GM20431 (cell line): ENCODE results near the gene PIGZ.

Experiments
- in situ Hi-C: fragments of 300-500 bp; cut with MseI, MboI; formaldehyde crosslinking; loops from one replicate; pipeline ENCODE4 v1.15.0; 2020; ENCODE audit warnings: low sequenced_read_pairs; ENCODE audit not compliant: unreplicated experiment

Gene PIGZ

DNA sequence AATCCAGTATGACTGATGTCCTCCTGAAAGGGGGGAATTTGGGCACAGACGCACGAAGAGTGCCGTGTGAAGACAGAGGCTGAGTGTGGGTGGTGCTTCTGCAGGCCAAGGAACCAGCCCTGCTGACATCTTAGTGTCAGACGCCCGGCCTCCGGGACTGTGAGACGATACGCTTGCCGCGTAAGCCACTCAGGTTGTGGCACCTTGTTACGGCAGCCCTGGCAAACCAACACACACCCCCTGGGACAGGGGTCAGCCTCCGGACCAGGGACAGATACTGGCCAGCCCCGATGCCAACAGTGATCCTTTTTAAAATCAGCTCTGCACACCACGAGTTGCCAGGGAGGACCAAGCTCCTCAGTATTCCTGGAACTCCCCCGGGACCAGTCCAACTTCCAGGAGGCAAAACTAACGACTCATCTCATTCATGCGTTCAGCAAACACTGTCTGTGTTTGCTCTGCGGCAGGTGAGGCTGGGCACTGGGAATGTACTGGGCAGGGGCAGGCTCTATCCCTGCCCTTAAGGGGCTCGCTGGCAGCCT, 21.2 kb upstream of the PIGZ start:
- in situ Hi-C loops, result loop anchor here (25.0 kb wide), 1 partner anchor 523 kb away; no protein-coding TSS in a partner anchor

DNA sequence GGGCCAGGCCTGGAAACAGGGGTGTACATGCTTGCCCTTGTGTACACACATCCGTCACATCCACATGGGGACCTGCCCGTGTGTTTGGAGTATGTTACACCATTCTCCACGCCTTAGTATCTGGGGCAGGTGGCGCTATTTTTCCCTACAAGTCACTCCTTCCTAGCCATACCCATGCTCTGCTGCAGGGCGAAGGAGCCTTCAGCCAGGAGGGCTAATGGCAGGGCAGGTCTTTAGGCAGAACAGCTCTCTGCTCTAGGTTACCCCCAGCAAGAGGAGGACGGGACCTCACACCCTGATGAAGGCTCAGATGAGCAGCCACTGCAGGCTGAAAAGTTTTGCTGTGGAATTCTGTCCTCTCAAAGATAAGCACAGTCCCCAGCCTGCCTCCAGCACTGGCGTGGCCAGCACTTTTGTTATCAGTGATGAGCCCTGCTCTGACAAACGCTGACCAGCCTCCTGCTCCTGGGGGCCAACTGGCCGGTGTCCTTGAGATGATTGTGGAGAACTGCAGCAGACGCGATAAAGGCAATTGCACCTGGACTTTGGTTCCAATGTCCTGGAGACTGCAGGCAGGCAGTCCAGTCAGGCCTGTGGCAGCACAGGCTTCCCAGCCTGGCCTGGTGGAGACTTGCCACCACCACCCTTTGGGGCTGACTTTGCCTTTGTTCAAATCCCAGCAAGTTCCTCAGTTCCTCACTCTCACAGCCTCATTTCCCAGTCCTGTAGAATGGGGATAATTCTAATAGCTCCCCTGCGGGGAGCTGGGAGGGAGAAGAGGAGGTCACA, 19.8 kb upstream of the PIGZ start:
- in situ Hi-C loops, result loop anchor here (25.0 kb wide), 1 partner anchor 524 kb away; no protein-coding TSS in a partner anchor

- in situ Hi-C loops, result loop anchor here (25.0 kb wide), 1 partner anchor 525 kb away; no protein-coding TSS in a partner anchor
These were observed 18.4 kb upstream of the PIGZ start for GRCh38 chr3:196987022-196987421.

DNA sequence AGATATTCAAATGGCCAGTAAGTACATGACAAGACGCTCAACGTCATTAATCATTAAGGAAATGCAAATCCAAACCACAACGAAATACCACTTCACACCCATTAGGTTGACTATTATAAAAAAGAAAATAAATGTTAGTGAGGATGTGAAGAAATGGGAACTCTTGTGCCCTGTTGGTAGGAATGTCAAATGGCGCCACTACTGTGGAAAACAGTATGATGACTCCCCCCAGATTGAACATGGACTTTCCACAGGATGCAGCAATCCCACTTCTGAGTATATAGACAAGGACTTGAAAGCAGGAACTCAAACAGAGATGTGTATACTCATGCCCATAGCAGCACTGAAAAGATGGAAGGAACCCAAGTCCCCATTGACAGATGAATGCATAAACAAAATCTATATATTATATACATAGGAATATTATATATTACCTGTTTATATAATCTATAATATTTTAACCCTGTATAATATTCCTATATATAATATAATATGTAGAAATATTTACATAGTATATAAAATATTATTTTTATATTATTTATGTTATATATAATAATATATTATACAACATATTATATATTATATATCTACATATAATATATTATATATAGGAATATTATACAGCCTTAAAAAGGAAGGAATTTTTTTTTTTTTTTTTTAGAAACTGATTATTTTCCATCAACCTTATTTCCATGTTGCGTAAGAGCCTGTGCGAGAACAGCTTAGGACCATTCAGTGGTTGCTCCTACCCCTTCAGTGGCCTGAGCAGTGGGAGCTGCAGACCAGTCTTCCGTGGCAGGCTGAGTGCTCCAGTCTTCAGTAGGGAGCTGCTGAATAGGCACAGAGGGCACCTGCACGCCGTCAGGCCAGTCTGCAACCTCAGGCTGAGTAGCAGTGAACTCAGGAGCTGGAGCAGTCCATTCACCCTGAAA, 17.6 kb upstream of the PIGZ start:
- in situ Hi-C loops, result loop anchor here (25.0 kb wide), 1 partner anchor 526 kb away; no protein-coding TSS in a partner anchor

DNA sequence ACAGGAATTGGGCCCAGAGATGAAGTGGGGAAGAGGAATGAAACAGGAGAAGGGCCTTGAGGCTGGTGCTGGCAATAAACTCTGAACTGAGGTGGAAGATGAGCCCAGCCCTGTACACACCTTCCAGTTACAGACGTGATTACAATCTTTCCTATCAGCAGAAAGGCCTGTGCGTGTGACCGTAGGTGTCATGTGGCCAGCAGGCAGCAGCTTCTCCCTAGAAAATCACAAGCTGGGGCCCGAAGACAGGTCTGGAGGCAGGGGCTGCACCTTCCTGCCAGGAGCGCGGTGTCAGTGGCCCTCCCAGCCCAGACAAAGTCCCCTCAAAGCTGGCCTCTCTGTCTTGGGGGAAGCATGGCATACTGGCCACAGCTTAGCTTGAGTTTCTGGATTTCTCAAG, 16.7 kb upstream of the PIGZ start:
- in situ Hi-C loops, result loop anchor here (25.0 kb wide), 1 partner anchor 527 kb away; no protein-coding TSS in a partner anchor

DNA sequence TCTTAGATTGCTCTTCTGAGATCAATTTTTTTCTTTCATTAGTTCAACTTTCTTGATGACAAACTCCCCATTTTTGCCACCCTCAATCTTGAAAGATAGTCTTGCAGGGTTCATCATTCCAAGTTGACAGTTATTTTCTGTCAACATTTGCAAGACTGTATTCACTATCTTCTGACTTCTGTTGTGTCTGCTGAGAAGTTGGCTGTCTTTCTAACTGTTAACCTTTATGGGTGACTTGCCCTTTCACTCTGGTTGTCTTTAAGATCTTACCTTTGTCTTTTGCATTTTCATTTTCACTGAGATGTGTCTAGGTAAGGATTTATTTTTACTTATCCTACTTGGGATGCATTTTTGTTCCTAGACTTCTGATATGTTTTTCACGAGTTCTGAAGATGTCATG, 14.6 kb upstream of the PIGZ start:
- in situ Hi-C loops, result loop anchor here (25.0 kb wide), 1 partner anchor 529 kb away; no protein-coding TSS in a partner anchor

DNA sequence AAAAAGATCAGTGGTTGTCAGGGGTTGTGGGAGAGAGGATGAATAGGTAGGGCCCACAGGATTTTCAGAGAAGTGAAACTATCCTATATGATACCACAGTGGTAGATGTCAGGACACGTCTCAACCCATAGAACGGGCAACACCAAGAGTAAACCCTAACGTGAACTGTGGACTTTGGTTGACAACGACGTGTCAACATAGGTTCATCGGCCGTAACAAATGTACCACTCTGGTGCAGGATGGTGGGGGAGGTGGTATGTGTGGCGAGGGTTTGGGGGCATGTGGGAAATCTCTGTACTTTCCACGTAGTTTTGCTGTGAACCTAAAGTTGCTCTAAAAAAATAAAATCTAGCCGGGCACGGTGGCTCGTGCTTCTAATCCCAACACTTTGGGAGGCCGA, 13.0 kb upstream of the PIGZ start:
- in situ Hi-C loops, result loop anchor here (25.0 kb wide), 1 partner anchor 531 kb away; no protein-coding TSS in a partner anchor

GRCh38 chr3:196979545-196979944, 10.9 kb upstream of the PIGZ start:
- in situ Hi-C loops, result loop anchor here (10.0 to 25.0 kb wide), 2 partner anchors 145 to 533 kb away; no protein-coding TSS in a partner anchor

GRCh38 chr3:196976941-196977340, 8.3 kb upstream of the PIGZ start:
- in situ Hi-C loops, result loop anchor here (10.0 to 25.0 kb wide), 2 partner anchors 142 to 535 kb away; no protein-coding TSS in a partner anchor

DNA sequence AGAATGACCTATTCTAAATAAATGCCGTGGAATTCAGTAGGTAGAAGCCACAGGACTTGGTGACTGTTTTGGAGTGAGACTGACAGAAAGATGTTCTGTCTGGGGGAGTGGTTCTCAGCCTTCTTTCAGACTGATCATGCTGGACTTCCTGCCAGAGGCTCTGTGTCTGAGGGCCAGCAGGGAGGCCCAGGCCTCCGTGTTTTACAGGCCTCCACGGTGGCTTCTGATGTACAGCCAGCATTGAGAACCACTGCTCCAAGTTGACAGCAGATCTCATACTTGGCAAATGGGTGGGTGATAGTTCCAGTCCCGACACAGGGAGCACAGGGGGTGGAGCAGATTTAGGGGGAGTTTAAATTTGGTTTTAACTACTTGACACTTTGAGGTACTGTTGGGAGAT, 6.7 kb upstream of the PIGZ start:
- in situ Hi-C loops, result loop anchor here (10.0 to 25.0 kb wide), 2 partner anchors 141 to 537 kb away; no protein-coding TSS in a partner anchor

GRCh38 chr3:196974661-196975060, 6.0 kb upstream of the PIGZ start:
- in situ Hi-C loops, result loop anchor here (10.0 to 25.0 kb wide), 2 partner anchors 140 to 538 kb away; no protein-coding TSS in a partner anchor

- in situ Hi-C loops, result loop anchor here (10.0 kb wide), 1 partner anchor 136 kb away; no protein-coding TSS in a partner anchor
These were observed 2.6 kb upstream of the PIGZ start for GRCh38 chr3:196971094-196971698.

GRCh38 chr3:196970547-196971093, 2.0 kb upstream of the PIGZ start:
- in situ Hi-C loops, result loop anchor here (10.0 kb wide), 1 partner anchor 136 kb away; no protein-coding TSS in a partner anchor

- in situ Hi-C loops, result loop anchor here (10.0 kb wide), 1 partner anchor 135 kb away; no protein-coding TSS in a partner anchor
These were observed 1.3 kb upstream of the PIGZ start for GRCh38 chr3:196969660-196970546.

DNA sequence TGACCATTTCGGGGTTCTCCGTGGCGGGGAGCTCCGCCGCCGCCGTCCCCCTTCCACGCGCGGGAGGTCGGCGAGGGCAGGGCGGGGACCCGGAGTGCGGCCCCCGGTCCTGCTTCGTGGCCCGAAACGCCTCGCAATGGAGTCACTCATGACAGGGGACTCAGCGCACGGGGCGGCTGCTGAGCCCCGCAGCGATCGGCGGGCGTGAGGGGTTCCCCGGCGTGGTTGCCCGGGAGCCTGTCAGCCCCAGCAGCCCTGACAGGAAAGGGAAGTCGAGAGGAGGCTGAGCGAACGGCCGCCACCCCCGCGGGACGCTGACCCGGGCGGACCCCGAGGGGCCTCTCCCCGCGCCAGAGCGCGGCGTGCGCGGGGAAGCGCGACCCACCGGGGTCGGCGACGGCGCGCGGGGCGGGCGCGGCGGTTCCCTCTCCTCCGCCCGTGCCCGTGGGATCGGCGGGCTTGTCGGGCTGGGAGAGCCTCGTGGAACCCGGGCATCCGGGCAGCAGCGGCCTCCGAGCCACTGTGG, 564 bp upstream of the PIGZ start:
- in situ Hi-C loops, result no loop called here

DNA sequence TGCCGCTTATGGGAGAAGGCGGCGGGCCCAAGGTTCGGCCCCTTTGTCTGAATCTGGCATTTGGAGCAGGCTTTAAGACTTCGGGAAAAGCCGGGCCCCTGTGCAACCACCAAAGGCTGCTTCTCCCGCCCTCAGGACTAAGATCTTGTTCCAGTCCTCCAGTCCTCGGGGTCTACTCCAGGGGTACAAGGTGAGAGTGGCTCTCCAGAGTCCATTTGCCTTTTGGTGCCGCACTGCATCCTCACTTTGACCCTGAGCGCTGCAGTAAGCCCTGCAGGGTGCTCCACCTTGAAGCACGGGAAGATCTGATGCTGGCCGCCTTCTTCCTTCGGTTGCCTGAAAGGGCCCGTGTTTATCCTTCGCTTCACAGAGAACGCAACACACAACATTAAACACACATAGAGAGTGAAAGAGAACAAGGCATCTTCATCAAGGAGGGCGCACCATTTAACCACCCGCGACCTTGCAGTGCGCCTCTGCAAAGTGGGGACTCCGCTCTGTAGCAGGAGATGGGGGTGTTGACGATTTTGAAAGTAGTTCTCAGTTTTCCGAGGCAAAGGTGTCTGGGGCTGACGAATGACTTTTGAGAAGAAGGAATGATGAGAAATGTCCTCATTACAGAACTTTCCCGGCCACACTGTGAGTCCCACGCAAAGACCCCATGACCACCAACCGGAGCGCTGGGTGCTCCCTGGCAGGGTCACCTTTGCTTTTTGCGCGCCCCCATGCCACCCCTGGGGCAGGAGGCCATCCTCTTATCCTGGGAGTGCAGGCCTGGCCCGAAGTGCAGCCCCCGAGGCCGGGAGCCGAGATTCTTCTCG, 1.0 kb downstream of the PIGZ start:
- in situ Hi-C loops, result no loop called here
